T-helper 22 cell (primary cell): ENCODE data around the gene CNOT3.
"Not testable (repeated sequence)": the region's sequence is repeated elsewhere in the genome, so short reads cannot be mapped to it uniquely, and the experiment has no call there.

Source experiments
- DNase-seq: peaks from one replicate; pipeline ENCODE4 v3.0.0-alpha.2; 2020; ENCODE audit warnings: low read depth

Gene CNOT3

GRCh38 chr19:54137699-54138488 lies at the start of gene CNOT3:
CNOT3 (plus strand) TSS chr19:54137762; CDS start chr19:54142979, 5,217 bp downstream.
- DNase-seq: peak; percentile 39

DNA sequence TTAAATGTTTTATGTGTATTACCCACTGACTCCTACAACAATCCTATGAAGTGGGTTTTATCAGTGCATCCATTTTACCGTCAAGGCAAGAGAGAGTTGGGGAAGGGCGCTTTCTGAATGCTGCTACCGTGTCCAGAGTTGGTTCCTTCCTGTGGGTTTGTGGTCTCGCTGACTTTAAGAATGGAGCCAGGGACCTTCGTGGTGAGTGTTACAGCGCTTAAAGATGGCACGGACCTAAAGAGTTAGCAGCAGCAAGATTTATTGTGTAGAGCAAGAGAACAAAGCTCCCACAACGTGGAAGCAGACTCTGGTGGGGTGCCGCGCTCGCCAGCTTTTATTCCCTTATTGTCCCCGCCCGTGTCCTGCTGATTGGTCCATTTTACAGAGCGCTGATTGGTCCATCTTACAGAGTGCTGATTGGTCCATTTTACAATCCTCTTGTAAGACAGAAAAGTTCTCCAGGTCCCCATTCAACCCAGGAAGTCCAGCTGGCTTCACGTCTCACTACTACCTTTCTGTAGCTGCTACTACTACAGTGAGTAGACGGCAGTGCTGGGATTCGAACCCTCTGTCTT lies 43.0 kb upstream of the CNOT3 start:
- DNase-seq: no peak

DNA sequence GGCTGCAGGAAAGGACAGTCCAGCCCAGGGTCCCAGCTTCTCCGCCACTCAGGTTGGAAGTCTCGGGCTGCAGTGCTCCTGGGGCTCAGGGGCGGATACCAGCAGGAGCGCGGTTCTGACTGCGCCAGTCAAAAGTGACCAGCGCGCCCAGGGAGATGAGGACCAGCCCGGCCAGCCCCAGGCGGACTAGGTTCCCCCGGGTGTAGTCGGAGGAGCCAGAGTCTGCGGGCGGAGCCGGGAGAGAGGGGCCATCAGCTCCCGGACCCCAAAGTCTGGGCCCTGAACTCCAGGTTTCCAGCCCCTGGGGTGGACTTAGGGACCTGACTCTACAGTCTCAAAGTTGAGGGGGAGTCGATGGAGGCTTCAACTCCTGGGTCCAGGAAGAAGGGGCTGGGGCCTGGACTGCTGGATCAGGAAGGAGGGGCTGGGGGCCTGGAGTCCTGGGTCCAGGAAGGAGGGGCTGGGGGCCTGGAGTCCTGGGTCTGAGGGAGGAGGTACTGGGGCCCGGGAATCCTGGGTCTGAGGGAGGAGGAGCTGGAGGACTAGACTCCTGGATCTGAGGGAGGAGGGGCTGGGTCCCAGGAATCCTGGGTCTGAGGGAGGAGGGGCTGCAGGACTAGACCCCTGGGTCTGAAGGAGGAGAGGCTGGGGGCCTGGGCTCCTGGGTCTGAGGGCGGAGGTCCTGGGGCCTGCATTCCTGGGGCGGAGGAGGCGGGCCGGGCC lies 42.3 kb upstream of the CNOT3 start:
- no peak for DNase-seq

DNA sequence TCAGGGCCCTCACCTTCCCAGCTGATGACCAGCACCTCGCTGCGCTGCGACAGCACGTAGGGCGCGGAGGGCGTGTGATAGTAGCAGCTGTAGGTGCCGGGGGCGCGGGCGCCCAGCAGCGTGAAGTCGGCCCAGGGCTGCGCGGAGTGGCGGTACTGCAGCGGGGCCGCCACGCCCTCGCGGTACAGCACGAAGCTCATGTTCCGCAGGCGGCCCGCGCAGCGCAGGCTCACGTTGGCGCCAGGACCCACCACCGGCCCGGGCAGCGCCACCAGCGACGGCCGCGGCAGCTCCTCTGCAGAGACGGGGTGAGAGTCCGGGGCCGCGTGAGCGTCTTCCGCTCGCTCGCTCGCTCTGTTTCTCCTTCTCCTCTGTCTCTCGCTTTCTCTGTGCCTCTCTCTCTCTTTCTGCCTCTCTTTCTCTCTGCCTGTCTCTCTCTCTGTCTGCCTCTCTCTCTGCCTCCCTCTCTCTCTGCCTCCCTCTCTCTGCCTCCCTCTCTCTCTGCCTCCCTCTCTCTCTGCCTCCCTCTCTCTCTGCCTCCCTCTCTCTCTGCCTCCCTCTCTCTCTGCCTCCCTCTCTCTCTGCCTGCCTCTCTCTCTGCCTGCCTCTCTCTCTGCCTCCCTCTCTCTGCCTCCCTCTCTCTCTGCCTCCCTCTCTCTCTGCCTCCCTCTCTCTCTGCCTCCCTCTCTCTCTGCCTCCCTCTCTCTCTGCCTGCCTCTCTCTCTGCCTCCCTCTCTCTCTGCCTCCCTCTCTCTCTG lies 41.5 kb upstream of the CNOT3 start:
- peak; percentile 25 for DNase-seq

- no peak for DNase-seq
Measured at GRCh38 chr19:54096617-54097106, 40.9 kb upstream of the CNOT3 start.

GRCh38 chr19:54099190-54099902 lies 38.2 kb upstream of the CNOT3 start:
- DNase-seq: no peak

DNA sequence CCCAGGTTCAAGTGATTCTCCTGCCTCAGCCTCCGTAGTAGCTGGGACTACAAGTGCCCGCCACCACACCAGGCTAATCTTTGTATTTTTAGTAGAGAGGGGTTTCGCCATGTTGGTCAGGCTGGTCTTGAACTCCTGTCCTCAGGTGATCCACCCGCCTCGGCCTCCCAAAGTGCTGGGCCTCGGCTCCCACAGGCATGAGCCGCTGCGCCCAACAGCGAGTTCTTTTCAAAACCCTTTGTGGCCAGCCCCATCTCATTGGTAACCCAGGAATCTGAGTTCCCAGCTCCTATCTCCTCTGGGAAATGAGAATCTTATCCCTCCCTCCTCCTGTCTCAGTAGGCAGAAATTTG lies 37.7 kb upstream of the CNOT3 start:
- DNase-seq: not testable (repeated sequence)

GRCh38 chr19:54100561-54100960 lies 37.0 kb upstream of the CNOT3 start, which contains the start of gene OSCAR:
OSCAR (minus strand) TSS chr19:54100803; CDS start chr19:54100792, 11 bp downstream.
- DNase-seq: no peak

- peak; percentile 98 for DNase-seq
Measured at GRCh38 chr19:54102421-54103169, 35.0 kb upstream of the CNOT3 start, which contains the start of gene NDUFA3. NDUFA3 (plus strand) TSS chr19:54102855; CDS start chr19:54102879, 24 bp downstream.

DNA sequence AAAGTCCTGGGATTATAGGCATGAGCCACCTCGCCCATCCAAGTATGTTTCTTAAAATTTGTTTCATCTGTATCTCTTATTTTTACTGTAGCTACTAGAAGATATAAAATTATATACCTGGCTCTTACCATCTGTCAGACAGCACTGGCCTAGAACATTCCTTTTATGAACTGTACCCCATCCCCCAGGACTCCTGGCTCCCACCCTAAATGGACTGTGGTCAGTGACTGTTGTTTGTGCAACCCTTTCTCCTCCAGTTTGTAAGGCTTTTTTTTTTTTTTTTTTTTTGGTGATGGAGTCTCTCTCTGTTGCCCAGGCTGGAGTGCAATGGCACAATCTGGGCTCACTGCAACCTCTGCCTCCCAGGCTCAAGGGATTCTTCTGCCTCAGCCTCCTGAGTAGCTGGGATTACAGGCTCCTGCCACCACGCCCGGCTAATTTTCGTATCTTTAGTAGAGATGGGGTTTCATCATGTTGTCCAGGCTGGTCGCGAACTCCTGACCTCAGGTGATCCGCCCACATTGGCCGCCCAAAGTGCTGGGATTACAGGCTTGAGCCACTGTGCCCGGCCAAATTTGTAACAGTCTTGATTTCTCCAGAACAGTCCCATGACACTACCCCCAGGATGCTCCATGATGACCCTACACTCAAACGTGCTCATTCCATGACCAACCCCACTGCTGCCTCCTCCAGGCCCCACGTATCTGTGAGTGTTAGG lies 32.4 kb upstream of the CNOT3 start:
- no peak for DNase-seq

- DNase-seq: no peak
Measured at GRCh38 chr19:54105796-54106195, 31.8 kb upstream of the CNOT3 start.

DNA sequence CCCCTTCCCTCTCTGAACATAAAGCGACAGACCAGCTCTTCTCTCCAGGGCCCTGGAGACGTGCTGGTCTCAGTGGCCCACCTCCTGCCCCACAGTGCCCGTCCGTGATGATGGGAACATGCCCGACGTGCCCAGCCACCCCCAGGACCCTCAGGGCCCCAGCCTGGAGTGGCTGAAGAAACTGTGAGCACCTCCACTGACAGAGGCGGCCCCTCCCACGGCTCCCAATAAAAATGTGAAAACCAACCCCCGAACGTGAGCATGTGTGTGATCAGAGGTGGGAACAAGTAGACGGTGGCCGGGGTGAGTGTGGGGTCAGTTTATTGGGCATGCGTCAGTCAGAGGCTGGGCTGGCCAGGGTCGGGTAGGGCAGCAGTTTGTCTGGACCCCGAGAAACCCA lies 30.8 kb upstream of the CNOT3 start:
- DNase-seq: no peak

GRCh38 chr19:54107876-54108490 lies 29.6 kb upstream of the CNOT3 start:
- no peak for DNase-seq

- no peak for DNase-seq
Measured at GRCh38 chr19:54108496-54108895, 29.1 kb upstream of the CNOT3 start.

DNA sequence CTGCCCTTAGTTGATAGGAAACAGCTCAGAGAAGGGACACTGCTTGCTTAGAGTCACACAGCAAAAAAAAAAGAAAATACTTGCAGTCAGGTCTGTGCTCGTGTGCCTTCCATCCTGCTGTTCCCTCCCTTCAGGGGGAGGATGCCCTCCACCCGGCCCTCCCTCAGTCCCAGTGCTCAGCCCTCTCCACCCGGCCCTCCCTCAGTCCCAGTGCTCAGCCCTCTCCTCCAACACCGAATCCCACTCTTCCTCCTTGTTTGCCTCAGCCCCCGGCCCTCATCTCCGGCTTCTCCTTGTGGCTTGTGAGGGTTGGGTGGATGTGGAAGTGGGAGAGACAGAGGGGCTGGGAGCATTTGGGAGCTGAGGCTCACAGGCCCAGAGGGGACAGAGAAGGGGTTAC lies 27.9 kb upstream of the CNOT3 start:
- DNase-seq: no peak

- peak; percentile 41 for DNase-seq
Measured at GRCh38 chr19:54114340-54115108, 23.0 kb upstream of the CNOT3 start.

DNA sequence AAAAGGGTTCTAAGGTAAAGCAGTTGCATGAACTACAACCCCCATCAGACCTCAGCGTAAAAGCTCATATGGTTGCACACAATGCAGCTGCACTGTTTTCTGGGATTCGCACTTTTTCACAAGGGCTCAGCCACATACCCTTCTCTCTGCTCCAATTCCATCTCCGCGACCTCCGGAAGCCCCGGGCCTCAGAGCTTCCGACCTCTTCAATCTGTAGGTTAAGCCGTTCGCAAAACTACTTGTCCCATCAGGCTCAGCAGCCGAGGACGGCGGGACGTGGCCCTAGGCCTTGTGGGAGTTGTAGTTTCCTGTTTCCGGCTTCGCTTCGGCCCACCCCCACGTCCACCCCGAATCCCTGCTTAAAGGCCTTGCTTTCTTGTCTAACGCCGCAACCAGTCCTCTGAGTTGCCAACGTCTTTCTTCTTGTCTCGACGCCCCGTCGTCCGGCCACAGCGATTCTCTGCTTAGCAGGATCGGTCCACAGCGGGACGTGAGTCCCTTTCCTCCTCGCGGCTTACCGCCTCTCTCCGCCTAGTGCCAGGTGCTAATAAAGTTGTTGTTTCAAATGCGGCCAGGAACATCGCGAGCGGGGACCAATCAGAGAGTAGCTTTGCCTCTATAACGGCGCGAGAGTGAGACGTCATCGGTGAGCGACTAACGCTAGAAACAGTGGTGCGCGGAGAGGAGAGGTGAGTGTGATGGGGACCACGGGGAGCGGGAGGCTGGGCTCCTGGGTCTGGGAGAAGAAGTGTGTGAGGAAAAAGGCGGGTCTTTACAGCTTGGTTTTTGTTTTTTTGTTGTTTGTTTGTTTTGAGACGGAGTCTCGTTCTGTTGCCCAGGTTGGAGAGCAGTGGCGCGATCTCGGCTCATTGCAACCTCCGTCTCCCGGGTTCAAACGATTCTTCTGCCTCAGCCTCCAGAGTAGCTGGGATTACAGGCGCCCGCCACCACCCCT lies 22.2 kb upstream of the CNOT3 start, which contains the start of the genes PRPF31 and TFPT:
TSS of gene PRPF31 (plus strand) at position 646 of the 955 bp plus-strand sequence. CDS start 2,525 bp downstream, outside the sequence.
TSS of gene TFPT (minus strand) at position 549 of the 955 bp plus-strand sequence. CDS start at position 161, 388 bp downstream.
- peak; percentile 92 for DNase-seq
